NOMO-1 (cell line): Measurements from ENCODE around the gene NPAS2.

Source experiments
- DNase-seq, 2 experiments: peaks; one replicate each; lab custom pipeline; 2025; ENCODE audit not compliant: unreplicated experiment in 2 of 2; lab: John Stamatoyannopoulos, UW

Gene NPAS2

DNA sequence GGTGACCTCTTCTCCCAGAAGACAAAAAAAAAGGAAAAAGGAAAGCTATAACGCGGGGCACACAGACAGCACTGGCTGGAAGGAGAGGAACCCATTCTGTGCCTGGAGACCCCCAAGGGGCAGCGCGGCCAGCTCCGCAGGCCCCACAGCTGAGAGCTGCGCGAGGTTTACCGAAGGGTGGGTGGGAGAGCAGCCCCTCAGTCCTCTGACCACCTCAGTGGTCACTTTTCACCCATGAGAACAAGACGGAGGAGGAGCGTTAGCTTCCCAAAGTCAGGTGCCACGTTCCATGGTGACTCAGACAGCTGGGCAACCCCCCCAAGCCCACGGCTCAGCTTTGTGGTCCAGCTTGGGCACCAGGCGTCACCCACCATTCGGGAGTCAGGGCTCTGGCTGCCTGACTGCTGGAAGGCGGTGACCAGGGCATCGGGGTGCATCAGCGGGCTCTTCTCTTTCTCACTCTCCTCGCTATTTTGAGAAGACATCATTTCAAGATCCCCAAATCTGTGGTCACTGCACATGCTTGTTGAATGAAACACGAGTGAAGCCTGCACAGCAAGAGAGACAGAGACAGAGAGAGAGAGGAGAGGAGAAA lies 217.3 kb downstream of the NPAS2 start:
- no peak for DNase-seq

GRCh38 chr2:101038455-101039255 lies 218.7 kb downstream of the NPAS2 start:
- peak; percentile 81 to 87 for DNase-seq

DNA sequence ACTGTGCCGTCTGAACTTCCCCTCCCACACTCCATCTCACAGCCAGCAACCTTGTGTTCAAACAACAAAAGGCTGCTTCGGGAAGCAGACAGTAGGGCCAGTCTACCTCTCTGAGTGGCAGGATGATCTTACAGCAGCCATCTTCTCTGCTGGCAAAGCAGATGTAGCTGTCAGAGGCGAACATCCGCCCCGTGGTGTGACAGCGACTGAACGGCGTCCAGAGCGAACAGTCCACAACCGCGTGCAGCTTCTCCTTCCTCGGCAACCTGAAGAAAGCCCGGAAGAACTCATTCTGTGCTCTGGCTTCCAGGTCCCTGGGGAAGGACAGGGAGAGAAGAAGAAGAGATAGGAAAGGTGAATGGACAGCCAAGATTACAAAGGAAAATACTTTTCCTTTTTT lies 220.1 kb downstream of the NPAS2 start:
- no peak for DNase-seq

DNA sequence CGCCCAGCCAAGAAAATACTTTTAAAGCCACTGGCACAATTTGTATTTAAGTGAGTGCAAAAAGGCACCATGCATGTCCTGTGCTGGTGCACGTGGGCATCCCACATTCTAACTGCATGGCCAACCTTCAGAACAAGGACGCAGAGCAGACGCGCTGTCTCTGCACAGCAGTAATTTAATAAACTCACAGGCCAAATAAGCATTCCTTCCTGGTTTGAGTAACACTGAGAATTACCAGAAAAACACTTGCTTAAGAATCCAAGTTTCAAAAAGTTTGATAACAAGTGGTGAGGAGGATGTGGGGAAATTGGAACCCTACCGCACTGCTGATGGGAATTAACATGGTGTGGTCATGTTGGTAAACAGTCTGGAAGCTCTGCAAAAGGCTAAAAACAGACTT lies 220.8 kb downstream of the NPAS2 start:
- DNase-seq: peak in 1 of 2 experiments; percentile 11

DNA sequence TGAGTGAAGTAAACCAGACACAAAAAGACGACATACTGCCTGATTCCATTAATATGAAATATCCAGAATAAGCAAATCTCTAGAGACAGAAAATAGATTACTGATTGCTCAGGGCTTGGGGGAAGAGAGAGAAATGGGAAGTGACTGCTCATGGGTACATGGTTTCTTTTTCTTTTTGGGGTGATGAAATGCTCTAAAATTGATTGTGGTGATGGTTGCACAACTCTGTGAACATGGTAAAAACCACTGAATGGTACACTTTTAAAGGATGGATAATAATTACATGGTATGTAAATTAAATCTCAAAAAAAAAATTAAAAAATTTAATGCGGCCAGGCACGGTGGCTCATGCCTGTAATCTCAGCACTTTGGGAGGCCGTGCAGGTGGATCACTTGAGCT lies 221.5 kb downstream of the NPAS2 start:
- DNase-seq: peak; percentile 81 to 90

DNA sequence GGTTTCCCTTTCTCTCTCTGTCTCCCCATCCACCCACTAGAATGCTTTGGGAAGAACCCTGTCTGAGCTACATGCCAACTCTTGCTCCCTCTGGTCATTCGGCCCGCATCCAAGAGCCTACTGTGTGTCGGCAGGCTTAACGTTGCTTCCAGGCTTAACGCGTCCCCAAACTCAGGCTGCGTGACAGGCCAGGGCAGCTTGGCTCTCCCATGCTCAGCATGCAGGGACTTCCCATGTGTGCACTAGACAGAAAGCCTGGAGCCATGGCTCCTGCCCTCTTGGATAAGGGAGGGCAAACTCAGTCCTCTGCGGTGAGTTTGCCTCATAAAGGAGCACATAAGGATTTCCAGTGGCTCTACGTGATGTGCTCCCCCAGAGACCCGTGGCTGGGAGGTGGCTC lies 225.4 kb downstream of the NPAS2 start:
- DNase-seq: no peak
